ENCODE results near the gene SCN1A. TPM values are rescaled to one million over a fixed set of nuclear protein-coding genes. Genes with fewer than 3 reads are reported as not detected.

The SCN1A gene
- total RNA-seq, 4 donors from 2014 or later: 0.41 TPM; not detected in 3

- no peaks in the 10 kb centered on the region for H3K36me3 ChIP-seq
- no peak overlapping the region for H3K27ac ChIP-seq
- TF ChIP-seq POLR2A (IDR thresholded peaks at IDR 0.05): no peak
- TF ChIP-seq, protein P1, sequence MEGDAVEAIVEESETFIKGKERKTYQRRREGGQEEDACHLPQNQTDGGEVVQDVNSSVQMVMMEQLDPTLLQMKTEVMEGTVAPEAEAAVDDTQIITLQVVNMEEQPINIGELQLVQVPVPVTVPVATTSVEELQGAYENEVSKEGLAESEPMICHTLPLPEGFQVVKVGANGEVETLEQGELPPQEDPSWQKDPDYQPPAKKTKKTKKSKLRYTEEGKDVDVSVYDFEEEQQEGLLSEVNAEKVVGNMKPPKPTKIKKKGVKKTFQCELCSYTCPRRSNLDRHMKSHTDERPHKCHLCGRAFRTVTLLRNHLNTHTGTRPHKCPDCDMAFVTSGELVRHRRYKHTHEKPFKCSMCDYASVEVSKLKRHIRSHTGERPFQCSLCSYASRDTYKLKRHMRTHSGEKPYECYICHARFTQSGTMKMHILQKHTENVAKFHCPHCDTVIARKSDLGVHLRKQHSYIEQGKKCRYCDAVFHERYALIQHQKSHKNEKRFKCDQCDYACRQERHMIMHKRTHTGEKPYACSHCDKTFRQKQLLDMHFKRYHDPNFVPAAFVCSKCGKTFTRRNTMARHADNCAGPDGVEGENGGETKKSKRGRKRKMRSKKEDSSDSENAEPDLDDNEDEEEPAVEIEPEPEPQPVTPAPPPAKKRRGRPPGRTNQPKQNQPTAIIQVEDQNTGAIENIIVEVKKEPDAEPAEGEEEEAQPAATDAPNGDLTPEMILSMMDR (IDR thresholded peaks at IDR 0.05): no peak
- intact Hi-C loops (cut with DNase I; ENCODE audit: low total_unique reads): no loop called here
- no peak for DNase-seq
- H3K27me3 ChIP-seq: no peaks in the 10 kb centered on the region
- no peaks in the 10 kb centered on the region for H3K9me3 ChIP-seq
- H3K4me3 ChIP-seq: no peak overlapping the region
- H3K4me1 ChIP-seq: no peaks in the 10 kb centered on the region
Observed at GRCh38 chr2:166163775-166164174, 36.0 kb upstream of the SCN1A start.

DNA sequence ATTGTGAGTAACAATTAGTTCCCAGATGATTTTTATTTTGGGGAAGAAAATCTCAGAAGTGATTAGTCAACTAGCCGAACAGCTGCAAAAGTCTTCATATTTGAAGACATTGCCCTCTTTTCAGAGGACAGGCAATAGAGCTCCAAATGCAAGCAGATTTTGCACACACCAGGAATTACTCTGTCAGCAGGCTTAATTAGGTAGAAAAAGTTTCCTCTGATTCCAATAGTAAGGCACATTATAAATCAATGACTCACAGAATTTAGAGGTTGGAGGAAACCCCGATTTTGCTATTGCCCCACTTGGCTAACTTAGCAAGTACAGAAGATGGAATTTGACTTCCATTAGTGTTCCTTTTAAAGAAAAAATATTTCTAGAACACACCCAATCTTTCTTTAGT, 30.7 kb upstream of the SCN1A start:
- Histone ChIP-seq H3K36me3 (no peaks in the 10 kb centered on the region), H3K9me3 (no peaks in the 10 kb centered on the region), H3K27ac (no peak overlapping the region), H3K27me3 (no peaks in the 10 kb centered on the region), H3K4me1 (no peaks in the 10 kb centered on the region), H3K4me3 (no peak overlapping the region)
- intact Hi-C loops (cut with DNase I; ENCODE audit: low total_unique reads): no loop called here
- TF ChIP-seq, protein P1 (IDR thresholded peaks at IDR 0.05): no peak
- no peak for TF ChIP-seq POLR2A (IDR thresholded peaks at IDR 0.05)
- no peak for DNase-seq

DNA sequence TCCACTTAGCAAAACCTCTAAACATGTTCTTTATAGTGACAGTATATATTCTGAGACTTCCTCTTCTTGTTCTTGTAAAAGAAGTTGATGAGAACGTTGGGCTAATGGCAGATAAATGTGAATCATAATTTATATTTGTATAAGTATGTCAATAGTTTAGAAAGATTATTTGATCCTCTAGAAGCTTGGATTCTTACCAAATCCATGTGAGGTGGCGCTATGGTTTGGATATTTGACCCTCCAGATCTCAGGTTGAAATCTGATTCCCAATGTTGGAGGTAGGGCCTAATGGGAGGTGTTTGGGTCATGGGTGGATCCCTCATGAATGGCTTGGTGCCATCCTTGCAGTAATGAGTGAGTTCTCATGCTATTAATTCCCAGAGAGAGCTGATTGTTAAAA, 29.8 kb upstream of the SCN1A start:
- no peaks in the 10 kb centered on the region for H3K27me3 ChIP-seq
- no peaks in the 10 kb centered on the region for H3K9me3 ChIP-seq
- intact Hi-C loops (cut with DNase I; ENCODE audit: low total_unique reads): no loop called here
- no peak for TF ChIP-seq POLR2A (IDR thresholded peaks at IDR 0.05)
- TF ChIP-seq, protein P1 (IDR thresholded peaks at IDR 0.05): no peak
- H3K4me1 ChIP-seq: no peaks in the 10 kb centered on the region
- H3K27ac ChIP-seq: no peak overlapping the region
- no peak overlapping the region for H3K4me3 ChIP-seq
- H3K36me3 ChIP-seq: no peaks in the 10 kb centered on the region
- DNase-seq: no peak

DNA sequence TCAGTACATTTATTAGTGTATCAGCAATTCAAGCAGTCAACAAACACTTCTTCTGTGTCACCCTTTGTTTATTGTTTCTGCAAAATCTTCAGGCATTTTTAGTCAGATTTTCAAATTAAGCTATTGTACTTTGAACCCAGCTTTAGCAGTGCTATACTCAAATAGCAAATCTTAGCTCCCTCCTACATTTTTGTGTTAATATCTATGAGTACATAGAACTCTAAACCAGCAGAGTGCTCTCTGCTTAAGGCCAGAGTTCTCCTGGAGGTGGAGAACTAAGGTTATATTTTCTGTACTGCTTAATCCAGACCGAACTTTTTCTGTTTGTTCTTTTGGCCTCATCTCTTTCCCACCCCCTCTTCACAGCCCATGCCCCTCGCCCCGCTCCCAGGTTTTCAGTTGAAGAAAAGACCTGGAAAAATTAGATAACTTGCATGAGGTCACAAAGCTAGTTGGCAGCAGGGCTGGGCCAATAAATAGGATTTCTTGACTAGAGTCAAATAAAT, 29.2 kb upstream of the SCN1A start:
- no peaks in the 10 kb centered on the region for H3K27me3 ChIP-seq
- intact Hi-C loops (cut with DNase I; ENCODE audit: low total_unique reads): no loop called here
- no peak overlapping the region for H3K27ac ChIP-seq
- H3K9me3 ChIP-seq: no peaks in the 10 kb centered on the region
- TF ChIP-seq, protein P1 (IDR thresholded peaks at IDR 0.05): no peak
- TF ChIP-seq POLR2A (IDR thresholded peaks at IDR 0.05): no peak
- no peak for DNase-seq
- no peak overlapping the region for H3K4me3 ChIP-seq
- no peaks in the 10 kb centered on the region for H3K36me3 ChIP-seq
- no peaks in the 10 kb centered on the region for H3K4me1 ChIP-seq

- H3K27ac ChIP-seq: no peak overlapping the region
- no peak for DNase-seq
- H3K27me3 ChIP-seq: no peaks in the 10 kb centered on the region
- H3K4me3 ChIP-seq: no peak overlapping the region
- H3K9me3 ChIP-seq: no peaks in the 10 kb centered on the region
- no peaks in the 10 kb centered on the region for H3K36me3 ChIP-seq
- intact Hi-C loops (cut with DNase I; ENCODE audit: low total_unique reads): no loop called here
- TF ChIP-seq, protein P1 (IDR thresholded peaks at IDR 0.05): no peak
- no peak for TF ChIP-seq POLR2A (IDR thresholded peaks at IDR 0.05)
- no peaks in the 10 kb centered on the region for H3K4me1 ChIP-seq
Observed at GRCh38 chr2:166155589-166155988, 27.8 kb upstream of the SCN1A start.
